GM12864 (cell line): ENCODE measurements around the gene DIAPH2.

Experiments used
- DNase-seq: peaks from one replicate; pipeline ENCODE4 v3.0.0-alpha.2; 2011; ENCODE audit warnings: low read depth
- H3K4me3 ChIP-seq: 2 replicates; pipeline ENCODE4 v1.5.1; 2011; ENCODE audit warnings: mild to moderate bottlenecking, low read depth, low read length, control low read depth
- CTCF ChIP-seq: IDR thresholded peaks from 2 replicates; pipeline ENCODE4 v1.5.1; 2011; ENCODE audit warnings: low read depth, mild to moderate bottlenecking, moderate library complexity, low read length, control low read depth, inconsistent platforms; ENCODE audit errors: missing control alignments

Gene DIAPH2

GRCh38 chrX:97504431-97504830 lies 819.8 kb downstream of the DIAPH2 start:
- TF ChIP-seq CTCF: no peak
- H3K4me3 ChIP-seq: no peak overlapping the region
- DNase-seq: no peak

- TF ChIP-seq CTCF: no peak
- H3K4me3 ChIP-seq: no peak overlapping the region
- DNase-seq: no peak
Measured at GRCh38 chrX:97517763-97518162, 833.1 kb downstream of the DIAPH2 start.

- no peak for TF ChIP-seq CTCF
- H3K4me3 ChIP-seq: no peak overlapping the region
- no peak for DNase-seq
Measured at GRCh38 chrX:97522307-97522706, 837.7 kb downstream of the DIAPH2 start.

GRCh38 chrX:97524340-97524739 lies 839.7 kb downstream of the DIAPH2 start:
- TF ChIP-seq CTCF: no peak
- H3K4me3 ChIP-seq: no peak overlapping the region
- no peak for DNase-seq

GRCh38 chrX:97524997-97525396 lies 840.4 kb downstream of the DIAPH2 start:
- DNase-seq: no peak
- H3K4me3 ChIP-seq: no peak overlapping the region
- TF ChIP-seq CTCF: no peak

- no peak overlapping the region for H3K4me3 ChIP-seq
- DNase-seq: no peak
- no peak for TF ChIP-seq CTCF
Measured at GRCh38 chrX:97525981-97526380, 841.3 kb downstream of the DIAPH2 start.

GRCh38 chrX:97527725-97528124 lies 843.1 kb downstream of the DIAPH2 start:
- no peak overlapping the region for H3K4me3 ChIP-seq
- DNase-seq: peak; percentile 2
- TF ChIP-seq CTCF: no peak
